ENCODE data around the gene CTRB1.
"Not testable (repeated sequence)": the region's sequence is repeated elsewhere in the genome, so short reads cannot be mapped to it uniquely, and the experiment has no call there.

The CTRB1 gene

GRCh38 chr16:75272629-75273028 is 53.8 kb downstream of the CTRB1 start:
- DNase-seq (ENCODE audit: low read depth), result not testable (repeated sequence)

- no peak for DNase-seq (ENCODE audit: low read depth)
Measured at GRCh38 chr16:75273054-75273925, 54.5 kb downstream of the CTRB1 start.
